HCT116 (cell line): Measurements from ENCODE around the gene SNX25. TPM values are rescaled to one million over a fixed set of nuclear protein-coding genes. Genes with fewer than 3 reads are reported as not detected.

ENCODE experiments used
- ATAC-seq: fragments of 200-7000 bp; cut with Tn5 transposase; 2 replicates; pipeline ENCODE4 v1.9.1; 2020; ENCODE audit warnings: mild to moderate bottlenecking, moderate library complexity
- BruUV-seq: library from RNA; stranded (reverse); fragments of 400-500 nt; replicated peaks from 2 replicates; lab custom pipeline; 2021; lab: Mats Ljungman, UMichigan
- CTCF ChIA-PET: fragments of 300-600 bp; sonication (Branson Sonifier 250); formaldehyde crosslinking; loops from one replicate; lab custom pipeline; 2021; ENCODE audit warnings: antibody characterized with exemption; lab: Charles Lee
- POLR2A ChIA-PET: fragments of 300-600, 350-600 bp; sonication (Branson Sonifier 250); formaldehyde crosslinking; loops from one replicate; lab custom pipeline; 2021; ENCODE audit warnings: antibody characterized with exemption; lab: Charles Lee
- RAD21 ChIA-PET, 2 experiments: fragments of 300-600 bp; sonication (Branson Sonifier 250); formaldehyde crosslinking; loops; one replicate each; lab custom pipeline; 2023; ENCODE audit warnings: low total read pairs in 2 of 2; ENCODE audit not compliant: uncharacterized antibody in 2 of 2, unreplicated experiment in 2 of 2, low non-redundant PET in 1 of 2; lab: Charles Lee
- DNase-seq: peaks from one replicate; pipeline ENCODE4 v3.0.0-alpha.2; 2010; ENCODE audit warnings: low read depth, low spot score
- H2AFZ ChIP-seq: fragments of 200-600 bp; shearing (Covaris generic), sonication (generic); 2 replicates; pipeline ENCODE4 v1.6.1; 2017; ENCODE audit warnings: low read depth, mixed run types, mixed read lengths, antibody characterized with exemption, low read length; ENCODE audit not compliant: poor library complexity, severe bottlenecking
- H3K27ac ChIP-seq: 2 replicates; pipeline ENCODE4 v1.5.1; 2012; ENCODE audit warnings: low read depth, low read length
- H3K27me3 ChIP-seq: fragments of 200-600 bp; sonication (generic); 2 replicates; pipeline ENCODE4 v1.6.1; 2016; ENCODE audit warnings: mixed run types, low read length, mixed read lengths; ENCODE audit not compliant: insufficient read depth
- H3K36me3 ChIP-seq, 2 experiments: fragments of 200-500 bp in 1 of 2; fragments of 200-600 bp in 1 of 2; sonication (Bioruptor generic) in 1 of 2; sonication (generic) in 1 of 2; 2 replicates each; pipeline versions ENCODE4 v1.5.1 to v1.6.1; 2014 to 2016; ENCODE audit warnings: low read length in 2 of 2, inconsistent platforms in 1 of 2, mixed read lengths in 1 of 2, mixed run types in 1 of 2; ENCODE audit not compliant: insufficient read depth in 2 of 2, control insufficient read depth in 1 of 2
- H3K4me1 ChIP-seq, 2 experiments: fragments of 200-600 bp in 1 of 2; sonication (generic) in 1 of 2; 2 replicates each; pipeline versions ENCODE4 v1.5.1 to v1.6.1; 2012 to 2017; ENCODE audit warnings: low read length in 2 of 2, inconsistent platforms in 1 of 2, mild to moderate bottlenecking in 1 of 2, mixed read lengths in 1 of 2, mixed run types in 1 of 2, moderate library complexity in 1 of 2; ENCODE audit not compliant: insufficient read depth in 2 of 2, control insufficient read depth in 1 of 2
- H3K4me2 ChIP-seq: fragments of 200-600 bp; sonication (generic); 2 replicates; pipeline ENCODE4 v1.6.1; 2017; ENCODE audit warnings: mixed run types, low read length, mixed read lengths
- H3K4me3 ChIP-seq, 2 experiments: fragments of 200-600 bp in 1 of 2; sonication (generic) in 1 of 2; replicated peaks in 1 of 2; 2 replicates each; pipeline ENCODE4 v1.5.1; 2011 to 2016; ENCODE audit warnings: low read length in 2 of 2, control low read depth in 1 of 2, low read depth in 1 of 2, mild to moderate bottlenecking in 1 of 2, mixed read lengths in 1 of 2, mixed run types in 1 of 2
- H3K79me2 ChIP-seq: fragments of 200-600 bp; sonication (generic); 2 replicates; pipeline ENCODE4 v1.6.1; 2017; ENCODE audit warnings: mild to moderate bottlenecking, mixed run types, low read length, moderate library complexity, mixed read lengths; ENCODE audit not compliant: insufficient read depth
- H3K9ac ChIP-seq: fragments of 200-600 bp; sonication (generic); 2 replicates; pipeline ENCODE4 v1.6.1; 2016; ENCODE audit warnings: low read length, mixed read lengths
- H3K9me2 ChIP-seq: fragments of 200-600 bp; sonication (generic), shearing (Covaris generic); 2 replicates; pipeline ENCODE4 v1.6.1; 2017; ENCODE audit warnings: mixed run types, mild to moderate bottlenecking, moderate library complexity; ENCODE audit not compliant: insufficient read depth
- H3K9me3 ChIP-seq, 2 experiments: fragments of 200-500 bp in 1 of 2; fragments of 200-600 bp in 1 of 2; sonication (Bioruptor generic) in 1 of 2; sonication (generic) in 1 of 2; 2 replicates each; pipeline ENCODE4 v1.6.1; 2014 to 2017; ENCODE audit warnings: low read length in 2 of 2, mixed read lengths in 2 of 2, inconsistent platforms in 1 of 2, low read depth in 1 of 2, mild to moderate bottlenecking in 1 of 2, mixed run types in 1 of 2, moderate library complexity in 1 of 2; ENCODE audit not compliant: control insufficient read depth in 1 of 2, insufficient read depth in 1 of 2
- H4K20me1 ChIP-seq: fragments of 200-600 bp; sonication (generic), shearing (Covaris generic); 2 replicates; pipeline ENCODE4 v1.6.1; 2017; ENCODE audit warnings: mixed run types, mild to moderate bottlenecking, moderate library complexity; ENCODE audit not compliant: insufficient read depth
- CEBPB ChIP-seq: IDR thresholded peaks from 2 replicates; pipeline ENCODE4 v1.6.1; 2012; ENCODE audit warnings: low read depth
- EZH2 ChIP-seq: fragments of 200-600 bp; sonication (generic); IDR thresholded peaks from 2 replicates; pipeline ENCODE4 v1.6.1; 2017; ENCODE audit warnings: antibody characterized with exemption, mixed run types
- JUND ChIP-seq: IDR thresholded peaks from 2 replicates; pipeline ENCODE4 v1.6.1; 2012
- POLR2AphosphoS5 ChIP-seq: IDR thresholded peaks from 2 replicates; pipeline ENCODE4 v1.6.1; 2011; ENCODE audit warnings: mild to moderate bottlenecking, low read depth, low read length, moderate library complexity
- REST ChIP-seq: IDR thresholded peaks from 2 replicates; pipeline ENCODE4 v1.6.1; 2012; ENCODE audit warnings: low read depth
- SP1 ChIP-seq: IDR thresholded peaks from 2 replicates; pipeline ENCODE4 v1.6.1; 2012; ENCODE audit warnings: low read depth
- ZFX ChIP-seq: fragments of 450-650 bp; IDR thresholded peaks from 2 replicates; pipeline ENCODE4 v1.6.1; 2017
- intact Hi-C: fragments of 100-400 bp; cut with micrococcal nuclease; formaldehyde crosslinking; loops from 2 replicates; pipeline ENCODE4 v1.10.0; 2022
- total RNA-seq: library from RNA; stranded (reverse); gene quantifications from one replicate; pipeline ENCODE4 v1.2.1, GENCODE V29; 2021; ENCODE audit not compliant: unreplicated experiment

Gene SNX25
- total RNA-seq, 1 experiment from 2014 or later, result 20.9 TPM

GRCh38 chr4:185351691-185352090 lies 142.3 kb downstream of the SNX25 start:
- Histone ChIP-seq H3K4me1 (no peaks in the 10 kb centered on the region), H4K20me1 (no peaks in the 10 kb centered on the region), H3K9me3 (no peaks in the 10 kb centered on the region), H3K79me2 (no peaks in the 10 kb centered on the region), H3K27ac (no peak overlapping the region), H3K9ac (no peak overlapping the region), H3K27me3 (no peaks in the 10 kb centered on the region), H3K9me2 (no peaks in the 10 kb centered on the region), H2AFZ (no peak overlapping the region), H3K4me2 (no peak overlapping the region), H3K36me3 (peaks cover under 1 to 5% of the 10 kb centered on the region in 2 experiments; a peak in 2 of 4 replicates), H3K4me3 (no peak overlapping the region)
- ChIA-PET CTCF (no interaction called here), POLR2A (no interaction called here), RAD21 (no interaction called here)
- no peak for DNase-seq
- intact Hi-C loops, result no loop called here
- no peak for TF ChIP-seq POLR2AphosphoS5
- no peak for TF ChIP-seq CEBPB
- no peak for TF ChIP-seq EZH2
- TF ChIP-seq SP1, result no peak
- no peak for TF ChIP-seq JUND
- TF ChIP-seq ZFX, result no peak
- no peak for ATAC-seq
- no TSS peak for BruUV-seq

GRCh38 chr4:185352202-185352601 lies 142.8 kb downstream of the SNX25 start:
- Histone ChIP-seq H3K27me3 (no peaks in the 10 kb centered on the region), H3K4me1 (no peaks in the 10 kb centered on the region), H3K79me2 (no peaks in the 10 kb centered on the region), H2AFZ (no peak overlapping the region), H3K9ac (no peak overlapping the region), H4K20me1 (no peaks in the 10 kb centered on the region), H3K4me2 (no peak overlapping the region), H3K4me3 (no peak overlapping the region)
- no TSS peak for BruUV-seq
- RAD21 ChIA-PET, result no interaction called here
- ATAC-seq, result no peak
- no peak for DNase-seq
- TF ChIP-seq REST, result no peak
- TF ChIP-seq, all 23 proteins: peak for 0
- intact Hi-C loops, result no loop called here
- ChIA-PET POLR2A (no interaction called here), CTCF (no interaction called here)
- Histone ChIP-seq H3K9me3 (no peaks in the 10 kb centered on the region), H3K9me2 (no peaks in the 10 kb centered on the region), H3K36me3 (peaks cover 0 to under 1% of the 10 kb centered on the region in 2 experiments; a peak in 1 of 4 replicates), H3K27ac (no peak overlapping the region)
